Hair follicle dermal papilla cell (primary cell): Measurements from ENCODE around the gene BFAR. TPM values are rescaled to one million over a fixed set of nuclear protein-coding genes. Genes with fewer than 3 reads are reported as not detected.

ENCODE experiments used
- small RNA-seq: library from RNA; depleted of rRNA; stranded (forward); fragments of <200 nt; gene quantifications from one replicate; pipeline ENCODE3, GENCODE V24; 2012
- total RNA-seq: library from RNA; depleted of rRNA; stranded (reverse); fragments of >200 nt; gene quantifications from 2 replicates; pipeline ENCODE4 v1.2.3, GENCODE V29; 2012

BFAR gene
- 74.1 and 78.9 TPM in 2 replicates for total RNA-seq

GRCh38 chr16:14632693-14633569 is at the start of gene BFAR:
BFAR (plus strand) TSS chr16:14632951; CDS start chr16:14644347, 11,396 bp downstream.

GRCh38 chr16:14629919-14630619 is 2.7 kb upstream of the BFAR start, which contains the start of gene PARN:
PARN (minus strand) TSS chr16:14630260; CDS start chr16:14630125, 135 bp downstream.

GRCh38 chr16:14694129-14694528 is 61.4 kb downstream of the BFAR start, which contains the start of gene PLA2G10:
PLA2G10 (minus strand) TSS chr16:14694308; CDS start chr16:14694229, 79 bp downstream.

GRCh38 chr16:14703156-14704011 is 70.6 kb downstream of the BFAR start, which contains the start of gene NPIPA3:
NPIPA3 (plus strand) TSS chr16:14703411; CDS start chr16:14708944, 5,533 bp downstream.

Small RNAs within 50 kb of the gene (small RNA-seq; reads per million reads assigned to genes)
- gene RN7SL274P: not detected
- gene RNU7-125P: not detected

Other genes with a start within 250 kb of the BFAR start
- 27.3 and 28.4 TPM in 2 replicates for gene PARN, start 2.7 kb upstream of the BFAR start, total RNA-seq
- not detected in 2 replicates for gene PLA2G10, start 61.4 kb downstream of the BFAR start, total RNA-seq
- 0.24 TPM in 1 of 2 replicates, not detected in the other for gene NPIPA3, start 70.5 kb downstream of the BFAR start, total RNA-seq
- gene NPIPA2, start 109.6 kb downstream of the BFAR start, total RNA-seq: 0.24 and 0.32 TPM in 2 replicates
- 86.5 and 93.6 TPM in 2 replicates for gene NOMO1, start 200.8 kb downstream of the BFAR start, total RNA-seq